Stomach (tissue), 4 donors: ENCODE results near the gene UTP4.

Experiments used
- CTCF ChIP-seq, 7 experiments: fragments of 450-650 bp in 4 of 7; fragments of 200-600 bp in 3 of 7; sonication (generic) in 3 of 7; IDR thresholded peaks; one replicate each; pipeline ENCODE4 v1.5.1; 2016 to 2019; ENCODE audit warnings: antibody characterized with exemption in 7 of 7, control low read depth in 2 of 7, mild to moderate bottlenecking in 1 of 7
- EP300 ChIP-seq: sonication (generic); formaldehyde crosslinking; IDR thresholded peaks from one replicate; pipeline ENCODE4 v1.6.1; 2017; ENCODE audit warnings: antibody characterized with exemption
- POLR2A ChIP-seq, 4 donors: fragments of 450-650 bp; IDR thresholded peaks; one replicate each; pipeline ENCODE4 v1.6.1; 2016; ENCODE audit warnings: antibody characterized with exemption in 4 of 4, control low read depth in 2 of 4, mild to moderate bottlenecking in 1 of 4, moderate library complexity in 1 of 4

GRCh38 chr16:69095193-69095592, 37.3 kb upstream of the UTP4 start:
- TF ChIP-seq POLR2A (IDR thresholded peaks at IDR 0.05) (no peak), CTCF (IDR thresholded peaks at IDR 0.05) (no peak), EP300 (no peak)
